NCI-H2029 treated with DMSO at 0.1 percent for 48 hours (cell line): Measurements from ENCODE around the gene MPV17.
"Not testable (repeated sequence)": the region's sequence is repeated elsewhere in the genome, so short reads cannot be mapped to it uniquely, and the experiment has no call there.

ENCODE experiments used
- DNase-seq: peaks from one replicate; lab custom pipeline; 2025; lab: John Stamatoyannopoulos, UW

Gene MPV17

GRCh38 chr2:27323596-27324285 lies 844 bp upstream of the MPV17 start:
- DNase-seq, result no peak

GRCh38 chr2:27322301-27322765 lies 564 bp downstream of the MPV17 start:
- DNase-seq, result no peak

DNA sequence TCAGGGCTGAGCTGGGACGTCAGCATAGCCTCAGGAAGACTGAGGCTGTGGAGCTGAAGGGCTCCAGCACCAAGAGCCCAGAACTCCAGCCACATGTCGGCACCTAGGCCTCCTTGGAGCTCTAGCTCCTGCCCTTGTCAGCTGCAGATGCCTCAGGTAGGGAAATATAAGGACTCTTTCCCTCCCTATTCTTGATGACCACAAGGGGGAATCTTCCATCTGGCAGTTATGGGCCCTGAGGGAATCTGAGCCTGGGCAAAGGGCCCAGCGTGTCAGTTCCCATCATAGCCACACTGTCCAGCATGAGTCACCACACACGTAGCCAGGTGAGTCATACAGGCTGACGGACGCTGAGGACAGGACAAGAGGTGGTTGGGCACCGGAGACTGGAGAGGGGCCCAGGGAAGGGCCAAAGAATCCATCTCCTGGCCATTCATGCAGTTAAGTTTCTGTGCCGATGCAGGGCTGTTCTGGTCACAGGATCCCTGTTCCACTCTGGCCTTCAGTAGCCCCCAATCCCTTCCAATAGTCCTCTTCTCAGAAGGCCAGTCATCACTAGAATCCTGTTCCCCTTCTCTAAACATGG lies 1.8 kb downstream of the MPV17 start:
- DNase-seq, result no peak

- DNase-seq, result not testable (repeated sequence)
Measured at GRCh38 chr2:27319839-27320238, 3.1 kb downstream of the MPV17 start.

DNA sequence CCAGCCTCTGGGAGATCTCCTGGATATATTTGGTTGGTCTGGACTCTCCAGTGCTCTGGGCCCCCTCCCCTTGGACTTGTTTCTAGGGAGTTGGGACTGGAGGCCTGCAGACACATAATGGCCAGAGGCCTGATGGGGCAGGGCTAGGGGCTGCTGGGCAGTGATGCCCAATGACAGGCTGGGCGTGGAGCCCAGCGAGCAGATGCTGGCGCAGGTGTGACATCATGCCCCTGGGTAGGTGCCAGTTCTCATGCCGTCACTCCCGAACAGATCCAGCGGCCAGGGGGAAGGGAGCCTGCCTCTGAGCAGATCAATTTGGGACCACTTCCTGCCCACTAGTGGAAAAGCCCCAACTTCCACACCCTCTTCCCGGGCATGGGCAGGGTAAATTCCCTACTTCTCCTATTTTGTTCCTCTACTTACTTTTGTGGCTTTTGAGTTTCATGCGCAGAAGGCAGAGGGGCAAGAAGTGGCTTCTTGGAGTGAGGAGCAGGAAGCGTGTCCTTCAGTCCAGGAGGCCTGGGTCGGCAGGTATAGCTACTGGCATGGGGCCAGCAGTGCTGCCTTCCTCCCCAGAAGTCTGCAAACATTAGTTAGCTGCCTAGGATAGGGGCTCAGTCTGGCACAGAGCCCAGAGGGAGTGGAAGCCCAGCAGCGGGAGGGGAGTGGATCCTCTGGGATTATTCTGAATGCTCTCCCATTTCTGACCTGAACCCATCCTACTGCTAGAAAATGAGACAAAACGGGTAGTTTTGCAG lies 6.1 kb downstream of the MPV17 start:
- peak; percentile 34 for DNase-seq

GRCh38 chr2:27315122-27315521 lies 7.8 kb downstream of the MPV17 start:
- DNase-seq, result no peak

DNA sequence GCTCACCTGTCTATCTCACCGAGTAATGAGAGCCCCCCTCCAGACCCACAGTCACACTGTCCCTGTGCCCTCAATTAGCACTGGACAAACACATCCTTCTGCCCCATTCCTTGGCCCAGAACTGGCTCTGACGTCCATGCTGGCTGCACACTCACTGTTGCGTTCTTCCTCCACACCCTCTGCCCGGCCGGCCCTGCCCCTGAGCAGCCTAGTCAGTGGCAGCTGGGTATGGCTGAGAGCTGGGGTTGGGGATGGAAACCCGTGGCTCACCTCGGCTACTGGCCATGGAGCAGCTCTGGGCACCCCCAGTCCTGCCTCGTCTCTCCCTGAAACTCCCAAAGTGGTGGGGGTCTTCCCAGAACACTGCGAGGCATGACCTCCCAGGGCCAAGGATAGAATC lies 8.2 kb downstream of the MPV17 start:
- DNase-seq, result no peak

DNA sequence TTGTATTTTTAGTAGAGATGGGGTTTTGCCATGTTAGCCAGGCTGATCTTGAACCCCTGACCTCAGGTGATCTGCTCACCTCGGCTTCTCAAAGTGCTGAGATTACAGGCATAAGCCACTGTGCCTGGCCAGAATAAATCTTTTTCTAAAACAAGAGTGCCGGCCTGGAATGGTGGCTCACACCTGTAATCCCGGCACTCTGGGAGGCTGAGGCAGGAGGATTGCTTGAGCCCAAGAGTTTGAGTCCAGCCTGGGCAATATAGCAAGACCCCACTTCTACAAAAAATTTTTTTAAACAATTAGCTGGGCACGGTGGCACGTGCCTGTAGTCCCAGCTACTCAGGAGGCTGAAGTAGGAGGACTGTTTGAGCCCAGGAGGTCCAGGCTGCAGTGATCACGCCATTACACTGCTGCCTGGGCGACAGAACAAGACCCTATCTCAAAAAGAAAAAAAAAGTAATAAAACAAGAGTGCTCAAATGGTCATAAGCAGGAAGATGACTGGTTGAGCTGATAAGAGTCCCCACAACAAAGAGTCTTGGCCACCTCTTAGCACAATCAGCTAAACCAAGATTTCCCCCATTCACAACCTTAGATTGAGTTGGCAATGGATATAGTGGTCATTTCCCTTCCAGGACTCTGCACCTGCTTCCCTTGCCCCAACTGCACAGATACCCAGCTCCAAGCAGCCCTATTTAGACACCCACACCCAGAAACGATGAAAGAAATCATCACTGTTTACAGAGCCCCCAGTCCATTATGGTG lies 8.8 kb downstream of the MPV17 start:
- no peak for DNase-seq

DNA sequence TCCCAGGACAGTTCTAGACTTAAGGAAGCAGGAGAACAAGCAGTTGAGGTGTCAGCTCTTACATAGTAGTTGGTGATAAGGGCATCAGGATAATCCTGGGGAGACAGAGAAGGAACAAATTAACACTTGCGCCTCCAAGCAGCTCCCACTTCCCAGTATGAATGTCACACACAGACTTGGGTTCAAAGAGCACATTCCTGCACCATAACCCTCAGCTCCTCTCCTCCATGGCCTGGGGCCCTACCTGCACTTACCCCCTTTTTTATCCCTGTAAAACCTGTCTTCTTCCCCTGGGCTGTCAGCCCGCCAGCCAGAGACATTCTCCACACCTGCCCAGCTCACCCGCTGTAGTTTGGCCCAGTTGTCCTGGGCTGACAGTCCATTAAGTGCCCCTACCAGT lies 10.7 kb downstream of the MPV17 start:
- DNase-seq, result no peak

DNA sequence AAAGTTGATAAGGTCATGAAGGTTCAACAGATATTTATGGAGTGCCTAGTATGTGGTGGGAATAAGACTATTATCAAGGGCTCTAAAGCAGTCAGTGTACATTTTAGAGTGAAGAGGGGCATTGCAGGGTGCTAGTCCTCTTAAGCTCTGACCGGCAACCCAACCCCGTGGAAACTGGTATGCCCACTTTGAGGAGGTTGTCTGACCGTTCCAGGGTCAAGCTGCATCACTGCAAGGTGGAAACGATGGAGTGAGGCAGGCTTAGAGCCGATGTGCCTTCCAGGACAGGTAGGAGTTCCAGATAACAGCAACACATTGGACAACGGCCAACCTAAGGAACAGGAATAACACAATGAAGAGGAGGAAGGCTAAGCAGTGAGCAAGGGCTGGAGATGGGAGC lies 13.2 kb downstream of the MPV17 start:
- no peak for DNase-seq

- no peak for DNase-seq
Measured at GRCh38 chr2:27308359-27308881, 14.5 kb downstream of the MPV17 start, which contains the start of gene UCN. Gene UCN (minus strand): TSS chr2:27308445. CDS start chr2:27307895, 550 bp downstream.

DNA sequence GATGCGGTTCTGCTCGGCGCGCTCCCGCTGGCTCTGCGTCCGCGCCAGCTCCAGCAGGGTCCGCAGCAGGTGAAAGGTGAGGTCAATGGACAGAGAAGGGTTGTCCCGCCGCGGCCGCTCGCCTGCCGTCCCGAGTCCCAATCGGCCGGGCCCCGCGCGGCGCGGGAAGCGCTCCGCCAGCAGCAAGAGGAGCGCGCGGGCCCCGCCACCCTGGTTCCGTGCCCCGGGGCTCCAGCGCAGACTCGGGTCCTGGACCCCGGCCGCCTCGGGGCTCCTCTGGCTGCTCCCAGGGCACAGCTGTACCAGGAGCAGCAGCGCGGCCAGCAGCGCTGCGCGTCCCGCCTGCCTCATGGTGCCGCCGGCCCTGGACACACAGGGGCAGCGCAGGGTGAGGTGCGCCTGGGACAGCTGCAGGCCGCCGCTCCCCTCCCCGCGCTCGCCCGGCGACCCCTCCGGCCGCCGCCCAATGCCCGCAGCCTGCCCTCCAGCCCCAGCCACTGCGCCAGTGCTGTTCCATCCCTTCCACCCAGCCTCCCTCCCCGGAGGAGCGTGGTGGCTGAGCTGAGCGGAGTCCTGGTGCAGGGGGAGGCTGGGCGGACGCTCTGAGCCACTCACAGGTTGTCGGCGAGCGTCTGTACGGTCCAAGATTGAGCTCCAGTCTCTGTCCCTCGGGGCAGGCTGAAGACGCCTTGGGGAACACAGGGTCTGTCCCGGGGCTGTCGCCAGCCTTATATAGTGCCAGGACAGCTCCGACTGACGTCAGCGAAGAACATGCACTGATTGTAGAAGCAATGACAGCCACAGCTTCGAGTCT lies 15.1 kb downstream of the MPV17 start:
- no peak for DNase-seq

- no peak for DNase-seq
Measured at GRCh38 chr2:27307287-27307544, 15.7 kb downstream of the MPV17 start.

- no peak for DNase-seq
Measured at GRCh38 chr2:27306573-27307286, 16.2 kb downstream of the MPV17 start.

- DNase-seq, result no peak
Measured at GRCh38 chr2:27306136-27306535, 16.8 kb downstream of the MPV17 start.

- DNase-seq, result no peak
Measured at GRCh38 chr2:27305516-27305915, 17.4 kb downstream of the MPV17 start.

DNA sequence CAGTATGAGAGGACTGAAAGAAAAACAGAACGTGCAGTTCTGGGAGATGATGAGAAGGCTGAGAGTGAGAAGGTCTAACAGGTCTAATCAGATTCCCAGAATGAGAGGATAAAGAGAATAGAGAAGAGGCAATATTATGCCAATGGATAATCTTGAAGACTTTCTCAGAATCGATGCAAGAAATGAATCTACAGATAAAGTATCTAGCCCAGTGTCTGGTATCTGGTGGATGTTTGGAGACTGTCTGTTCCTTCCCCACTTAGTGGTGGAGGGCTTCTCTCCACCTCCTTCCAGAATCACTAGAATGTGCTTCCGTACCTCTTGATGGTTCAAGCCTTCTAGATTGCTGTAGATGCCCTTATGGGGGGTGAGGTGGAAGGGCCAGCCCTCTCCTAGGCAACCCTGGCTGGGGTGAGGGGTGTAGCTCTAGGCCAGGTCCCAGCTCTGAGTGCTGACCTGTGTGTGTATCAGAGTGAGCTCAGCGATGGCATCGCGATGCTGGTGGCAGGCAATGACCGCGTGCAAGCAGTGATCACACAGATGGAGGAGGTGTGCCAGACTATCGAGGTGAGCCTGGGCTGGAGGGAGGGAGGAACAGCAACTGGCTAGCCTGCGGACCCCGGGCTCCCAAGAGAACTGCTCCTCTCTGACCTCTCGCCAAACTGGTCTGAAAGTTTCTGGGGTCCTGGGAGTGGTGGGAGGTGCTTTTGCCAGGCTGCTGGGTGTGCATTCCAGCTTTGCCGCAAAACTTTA lies 18.2 kb downstream of the MPV17 start:
- DNase-seq, result no peak

DNA sequence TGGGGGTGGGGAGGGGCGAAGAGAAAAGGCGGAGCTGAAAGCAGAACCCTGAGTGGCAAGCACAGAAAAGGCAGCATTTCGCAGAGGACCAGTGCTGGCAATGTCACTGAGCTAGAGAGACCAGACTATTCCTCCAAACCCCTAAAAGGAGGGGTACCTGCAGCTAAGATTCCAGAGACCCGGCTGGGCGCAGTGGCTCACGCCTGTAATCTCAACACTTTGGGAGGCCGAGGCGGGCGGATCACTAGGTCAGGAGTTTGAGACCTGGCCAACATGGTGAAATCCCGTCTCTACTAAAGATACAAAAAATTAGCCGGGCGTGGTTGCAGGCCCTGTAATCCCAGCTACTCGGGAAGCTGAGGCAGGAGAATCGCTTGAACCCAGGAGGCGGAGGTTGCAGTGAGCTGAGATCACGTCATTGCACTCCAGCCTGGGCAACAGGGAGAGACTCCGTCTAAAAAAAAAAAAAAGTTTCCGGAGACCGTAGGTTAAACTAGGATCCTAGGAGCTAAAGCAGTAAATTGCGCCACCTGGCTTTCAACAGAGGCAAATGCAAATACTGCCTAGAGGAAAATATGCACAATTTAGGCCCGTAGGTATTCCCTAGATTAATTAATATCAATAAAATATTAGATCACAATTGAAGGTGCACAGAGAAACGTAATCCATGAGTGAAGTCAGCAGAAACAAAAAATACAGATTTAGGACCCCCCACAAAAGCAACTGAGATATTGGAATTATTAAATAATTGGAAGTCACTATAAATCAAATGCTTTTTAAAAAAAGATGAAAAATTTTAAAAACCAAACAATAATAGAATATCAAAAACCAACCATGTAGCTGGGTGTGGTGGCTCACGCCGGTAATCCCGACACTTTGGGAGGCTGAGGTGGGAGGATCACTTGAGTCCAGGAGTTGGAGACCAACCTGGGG lies 19.5 kb downstream of the MPV17 start:
- peak; percentile 55 for DNase-seq

DNA sequence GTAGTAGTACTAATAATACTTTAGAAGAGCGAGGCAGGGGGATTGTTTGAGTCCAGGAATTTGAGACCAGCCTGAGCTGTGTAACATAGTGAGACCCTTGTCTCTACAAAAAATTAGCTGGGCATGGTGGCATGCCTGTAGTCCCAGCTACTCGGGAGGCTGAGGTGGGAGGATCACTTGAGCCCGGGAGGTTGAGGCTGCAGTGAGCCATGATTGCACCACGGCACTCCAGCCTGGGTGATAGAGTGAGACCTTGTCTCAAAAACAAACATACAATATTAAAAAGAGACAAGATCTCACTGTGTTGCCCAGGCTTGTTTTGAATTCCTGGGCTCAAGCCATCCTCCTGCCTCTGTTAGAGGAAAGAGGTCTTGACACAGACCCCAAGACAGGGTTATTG lies 22.3 kb downstream of the MPV17 start:
- not testable (repeated sequence) for DNase-seq
